Measurements from ENCODE around the gene CFLAR. TPM values are rescaled to one million over a fixed set of nuclear protein-coding genes. Genes with fewer than 3 reads are reported as not detected.

The CFLAR gene
- total RNA-seq, 4 donors from 2014 or later: 157 to 492 (median 249) TPM

- intact Hi-C loops (cut with DNase I): no loop called here
- H3K4me3 ChIP-seq (replicated peaks in 1 of 3): no peak overlapping the region
- 92 to 95% methylated on average over 3 of the region's 3 CpGs for WGBS, 2 donors
These were observed 79.4 kb downstream of the CFLAR start for GRCh38 chr2:201195331-201195730.

GRCh38 chr2:201196003-201196402 is 80.0 kb downstream of the CFLAR start:
- WGBS, 2 donors: 75 to 80% methylated on average over 3 of the region's 3 CpGs
- no peaks in the 10 kb centered on the region for H3K9me3 ChIP-seq
- peaks cover 7 to 13% of the 10 kb centered on the region in 2 donors for H3K36me3 ChIP-seq
- no peak for DNase-seq
- H3K27ac ChIP-seq: no peak overlapping the region
- intact Hi-C loops (cut with DNase I): no loop called here
- no peak overlapping the region for H3K4me3 ChIP-seq (replicated peaks in 1 of 3)
- TF ChIP-seq POLR2A (IDR thresholded peaks at IDR 0.05): no peak
- TF ChIP-seq CTCF (IDR thresholded peaks at IDR 0.05): no peak
- no peaks in the 10 kb centered on the region for H3K27me3 ChIP-seq
- peaks cover 7 to 19% of the 10 kb centered on the region in 2 donors for H3K4me1 ChIP-seq

More at GRCh38 chr2:201195331-201195730, 79.4 kb downstream of the CFLAR start:
- no peak for DNase-seq
- Histone ChIP-seq H3K27ac (no peak overlapping the region), H3K27me3 (no peaks in the 10 kb centered on the region), H3K4me1 (peaks cover 5 to 18% of the 10 kb centered on the region in 2 donors), H3K36me3 (peaks cover 7 to 13% of the 10 kb centered on the region in 2 donors), H3K9me3 (no peaks in the 10 kb centered on the region)
- TF ChIP-seq CTCF (IDR thresholded peaks at IDR 0.05) (no peak), POLR2A (IDR thresholded peaks at IDR 0.05) (no peak)

GRCh38 chr2:201196803-201197202 is 80.8 kb downstream of the CFLAR start:
- 95 to 98% methylated on average over 1 of the region's 1 CpG for WGBS, 2 donors
- TF ChIP-seq POLR2A (IDR thresholded peaks at IDR 0.05): no peak
- no peak for TF ChIP-seq CTCF (IDR thresholded peaks at IDR 0.05)
- no peak for DNase-seq
- Histone ChIP-seq H3K4me1 (peaks cover 7 to 19% of the 10 kb centered on the region in 2 donors), H3K9me3 (no peaks in the 10 kb centered on the region), H3K27me3 (no peaks in the 10 kb centered on the region), H3K36me3 (peaks cover 7 to 13% of the 10 kb centered on the region in 2 donors), H3K4me3 (replicated peaks in 1 of 3) (no peak overlapping the region), H3K27ac (no peak overlapping the region)
- intact Hi-C loops (cut with DNase I): no loop called here

- Histone ChIP-seq H3K36me3 (peaks cover 7 to 13% of the 10 kb centered on the region in 2 donors), H3K27ac (no peak overlapping the region), H3K4me1 (peaks cover 7 to 15% of the 10 kb centered on the region in 2 donors), H3K4me3 (replicated peaks in 1 of 3) (no peak overlapping the region), H3K9me3 (no peaks in the 10 kb centered on the region), H3K27me3 (no peaks in the 10 kb centered on the region)
- DNase-seq: no peak
- TF ChIP-seq POLR2A (IDR thresholded peaks at IDR 0.05) (no peak), CTCF (IDR thresholded peaks at IDR 0.05) (no peak)
- intact Hi-C loops (cut with DNase I): no loop called here
- WGBS, 2 donors: 80 to 84% methylated on average over 4 of the region's 4 CpGs
These were observed 81.8 kb downstream of the CFLAR start for GRCh38 chr2:201197781-201198180.

GRCh38 chr2:201199847-201200246 is 83.9 kb downstream of the CFLAR start:
- no peak overlapping the region for H3K4me3 ChIP-seq (replicated peaks in 1 of 3)
- no peaks in the 10 kb centered on the region for H3K27me3 ChIP-seq
- 76 to 80% methylated on average over 5 of the region's 5 CpGs for WGBS, 2 donors
- H3K4me1 ChIP-seq: peaks cover 11 to 17% of the 10 kb centered on the region in 2 donors
- intact Hi-C loops (cut with DNase I): no loop called here
- no peak for DNase-seq
- peaks cover 7 to 10% of the 10 kb centered on the region in 2 donors for H3K36me3 ChIP-seq
- no peak overlapping the region for H3K27ac ChIP-seq
- H3K9me3 ChIP-seq: no peaks in the 10 kb centered on the region
- TF ChIP-seq POLR2A (IDR thresholded peaks at IDR 0.05): no peak

Data from thyroid gland (tissue), 4 donors.